ENCODE data around the gene PTPRU. TPM values are rescaled to one million over a fixed set of nuclear protein-coding genes. Genes with fewer than 3 reads are reported as not detected.

Gene PTPRU
- total RNA-seq, 6 donors from 2014 or later, result 44.5 to 87.2 (median 70.1) TPM

- Histone ChIP-seq H3K4me3 (no peak overlapping the region), H3K4me1 (no peaks in the 10 kb centered on the region), H3K27ac (no peak overlapping the region), H3K27me3 (no peaks in the 10 kb centered on the region), H3K36me3 (no peaks in the 10 kb centered on the region), H3K9me3 (peaks cover 0 to 4% (median under 1%) of the 10 kb centered on the region in 4 donors)
- DNase-seq (no peak), ATAC-seq (ENCODE audit: low FRiP score in 2 of 2) (no peak)
- 63 to 66% methylated on average over 4 of the region's 4 CpGs for WGBS, 2 donors
- no peak for TF ChIP-seq POLR2A (IDR thresholded peaks at IDR 0.05)
- TF ChIP-seq EP300 (IDR thresholded peaks at IDR 0.05), result no peak
- TF ChIP-seq POLR2AphosphoS5 (IDR thresholded peaks at IDR 0.05), result no peak
- TF ChIP-seq CTCF (IDR thresholded peaks at IDR 0.05), result no peak
Observed at GRCh38 chr1:29372108-29372507, 135.8 kb downstream of the PTPRU start.

Other genes with a start within 250 kb of the PTPRU start
- 1 to 10 TPM; 2.1 to 6.6 (median 3.5) TPM for gene TMEM200B, start 112.6 kb upstream of the PTPRU start, total RNA-seq
- gene SRSF4, start 54.6 kb upstream of the PTPRU start, total RNA-seq, result 100 to 1,000 TPM in 1 of 6 donors, 10 to 100 TPM in 5; 47.6 to 117 (median 74.0) TPM
- 10 to 100 TPM; 16.7 to 30.1 (median 18.5) TPM for gene MECR, start 5.6 kb upstream of the PTPRU start, total RNA-seq

Measured in upper lobe of left lung (tissue), 6 donors.